Mucosa of descending colon (tissue), 3 donors: ENCODE results near the gene SEPTIN6. TPM values are rescaled to one million over a fixed set of nuclear protein-coding genes. Genes with fewer than 3 reads are reported as not detected.

Experiments used
- ATAC-seq: fragments of 200-7000 bp; cut with Tn5 transposase; one replicate; pipeline ENCODE4 v1.9.1; 2020; ENCODE audit warnings: mild to moderate bottlenecking, moderate library complexity
- DNase-seq, 3 donors: peaks; one replicate each; pipeline ENCODE4 v3.0.0-alpha.2; 2020
- H3K36me3 ChIP-seq: fragments of 200-600 bp; one replicate; pipeline ENCODE4 v1.8.0; 2021; ENCODE audit warnings: low read depth, mild to moderate bottlenecking
- H3K4me1 ChIP-seq: fragments of 200-600 bp; one replicate; pipeline ENCODE4 v1.8.0; 2021; ENCODE audit warnings: low read depth, mild to moderate bottlenecking
- H3K4me3 ChIP-seq: fragments of 200-600 bp; one replicate; pipeline ENCODE4 v1.8.0; 2021; ENCODE audit warnings: mild to moderate bottlenecking
- H3K9me3 ChIP-seq: fragments of 200-600 bp; one replicate; pipeline ENCODE4 v1.8.0; 2021; ENCODE audit warnings: mild to moderate bottlenecking
- intact Hi-C, 2 donors: fragments of 100-400 bp; cut with DNase I in 1 of 2; cut with micrococcal nuclease in 1 of 2; formaldehyde crosslinking; loops; one replicate each; pipeline versions ENCODE4 v1.11.0 to v1.11.1; 2022; cut with DNase I, micrococcal nuclease
- long read RNA-seq, 2 donors: library from polyadenylated mRNA; unstranded; transcript quantifications; one replicate each; pipeline ENCODE4 v2.0.0, GENCODE V29; 2019 to 2021
- total RNA-seq, 3 donors: library from RNA; stranded (reverse); fragmentation: NEBNext Ultra II Directional in 2 of 3; extraction: Animal tissue kit (Norgen Biotek cat#: 25700) in 2 of 3; gene quantifications; one replicate each; pipeline versions ENCODE4 v1.2.1 to v1.2.4, GENCODE V29; 2021 to 2023
- TF ChIP-seq, protein P1 (sequence below): fragments of 200-600 bp; IDR thresholded peaks from one replicate; pipeline ENCODE4 v1.8.0; 2022; ENCODE audit warnings: antibody characterized with exemption, mild to moderate bottlenecking
- donor health status: DM: no; HTN: no; CAD: no; lungs with moderate emphysema.
- donor health status: DM: no; HTN: no; CAD: no.
- donor health status: DM: no; HTN: yes; CAD: no.

The SEPTIN6 gene
- 10 to 100 TPM; 10.6 to 58.1 (median 14.5) TPM for total RNA-seq
- long read RNA-seq, donor 1, full-length matches to known transcripts, result 116 of 130 reads
- long read RNA-seq, donor 1, partial matches to known transcripts, result 8 of 130 reads
- long read RNA-seq, donor 1, other reads (novel, unspliced or antisense), result 6 of 130 reads
- long read RNA-seq, donor 2, full-length matches to known transcripts, result 3 of 11 reads
- long read RNA-seq, donor 2, partial matches to known transcripts, result 5 of 11 reads
- long read RNA-seq, donor 2, other reads (novel, unspliced or antisense), result 3 of 11 reads

- peak within 1 kb of the TSS; percentile 38 for H3K4me3 ChIP-seq
- intact Hi-C loops, result no loop called here
- no peaks in the 10 kb centered on the region for H3K4me1 ChIP-seq
- ATAC-seq (peak; percentile 86), DNase-seq (peak; percentile 76 to 88 (median 80))
- H3K9me3 ChIP-seq, result no peaks in the 10 kb centered on the region
- no peaks in the 10 kb centered on the region for H3K36me3 ChIP-seq
- TF ChIP-seq, protein P1, sequence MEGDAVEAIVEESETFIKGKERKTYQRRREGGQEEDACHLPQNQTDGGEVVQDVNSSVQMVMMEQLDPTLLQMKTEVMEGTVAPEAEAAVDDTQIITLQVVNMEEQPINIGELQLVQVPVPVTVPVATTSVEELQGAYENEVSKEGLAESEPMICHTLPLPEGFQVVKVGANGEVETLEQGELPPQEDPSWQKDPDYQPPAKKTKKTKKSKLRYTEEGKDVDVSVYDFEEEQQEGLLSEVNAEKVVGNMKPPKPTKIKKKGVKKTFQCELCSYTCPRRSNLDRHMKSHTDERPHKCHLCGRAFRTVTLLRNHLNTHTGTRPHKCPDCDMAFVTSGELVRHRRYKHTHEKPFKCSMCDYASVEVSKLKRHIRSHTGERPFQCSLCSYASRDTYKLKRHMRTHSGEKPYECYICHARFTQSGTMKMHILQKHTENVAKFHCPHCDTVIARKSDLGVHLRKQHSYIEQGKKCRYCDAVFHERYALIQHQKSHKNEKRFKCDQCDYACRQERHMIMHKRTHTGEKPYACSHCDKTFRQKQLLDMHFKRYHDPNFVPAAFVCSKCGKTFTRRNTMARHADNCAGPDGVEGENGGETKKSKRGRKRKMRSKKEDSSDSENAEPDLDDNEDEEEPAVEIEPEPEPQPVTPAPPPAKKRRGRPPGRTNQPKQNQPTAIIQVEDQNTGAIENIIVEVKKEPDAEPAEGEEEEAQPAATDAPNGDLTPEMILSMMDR, result no peak
Measured at GRCh38 chrX:119693040-119693995, at the start of gene SEPTIN6. SEPTIN6 (minus strand) TSS chrX:119693168; CDS start chrX:119693105, 63 bp downstream.

GRCh38 chrX:119738742-119739141, 45.8 kb upstream of the SEPTIN6 start:
- intact Hi-C loops, result no loop called here
- no peak for DNase-seq
- H3K36me3 ChIP-seq, result no peaks in the 10 kb centered on the region
- H3K9me3 ChIP-seq, result no peaks in the 10 kb centered on the region
- H3K4me3 ChIP-seq, result no peak overlapping the region
- no peaks in the 10 kb centered on the region for H3K4me1 ChIP-seq
- TF ChIP-seq, protein P1, result no peak
- ATAC-seq, result no peak

DNA sequence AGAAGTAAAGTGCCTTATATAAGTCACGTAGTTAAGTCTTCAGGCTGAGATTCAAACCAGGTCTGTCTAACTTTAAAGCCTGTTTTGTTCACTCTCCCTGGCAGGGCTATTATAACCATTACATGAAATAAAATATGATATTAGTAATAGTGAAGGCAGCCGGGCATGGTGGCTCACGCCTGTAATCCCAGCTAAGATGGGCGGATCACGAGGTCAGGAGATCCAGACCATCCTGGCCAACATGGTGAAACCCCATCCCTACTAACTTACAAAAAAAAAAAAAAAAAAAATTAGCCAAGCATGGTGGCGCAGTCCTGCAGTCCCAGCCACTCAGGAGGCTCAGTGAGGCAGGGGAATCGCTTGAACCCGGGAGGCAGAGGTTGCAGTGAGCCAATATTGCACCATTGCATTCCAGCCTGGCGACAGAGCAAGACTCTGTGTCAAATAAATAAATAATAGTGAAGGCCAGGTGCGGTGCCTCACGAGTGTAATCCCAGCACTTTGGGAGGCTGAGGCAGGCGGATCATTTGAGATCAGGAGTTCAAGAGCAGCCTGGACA, 43.3 kb upstream of the SEPTIN6 start:
- H3K4me3 ChIP-seq, result no peak overlapping the region
- no peaks in the 10 kb centered on the region for H3K4me1 ChIP-seq
- ATAC-seq (no peak), DNase-seq (no peak)
- TF ChIP-seq, protein P1, result no peak
- H3K36me3 ChIP-seq, result no peaks in the 10 kb centered on the region
- intact Hi-C loops, result no loop called here
- H3K9me3 ChIP-seq, result no peaks in the 10 kb centered on the region

DNA sequence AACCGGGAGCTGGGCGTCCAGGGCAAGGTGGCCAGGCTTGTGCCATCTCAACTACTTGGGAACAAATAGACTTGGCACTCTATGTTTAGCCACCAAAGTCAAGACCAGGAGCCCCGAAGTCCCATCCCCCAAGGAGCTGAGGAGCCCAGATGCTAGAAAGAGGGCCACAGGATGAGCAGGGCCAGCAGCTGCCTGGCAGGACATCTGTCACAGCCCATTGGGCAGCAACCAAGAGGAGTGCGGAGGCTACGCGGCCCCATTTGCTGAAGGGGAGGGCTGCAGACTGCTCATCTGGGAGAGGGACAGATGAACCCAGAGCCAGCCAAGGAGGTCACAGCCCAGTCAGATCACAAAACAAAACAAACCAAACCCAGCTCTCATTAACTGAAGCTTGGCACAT, 42.5 kb upstream of the SEPTIN6 start:
- Histone ChIP-seq H3K36me3 (no peaks in the 10 kb centered on the region), H3K4me3 (no peak overlapping the region), H3K9me3 (no peaks in the 10 kb centered on the region), H3K4me1 (no peaks in the 10 kb centered on the region)
- intact Hi-C loops, result no loop called here
- TF ChIP-seq, protein P1, result no peak
- ATAC-seq, result no peak
- DNase-seq, result no peak

DNA sequence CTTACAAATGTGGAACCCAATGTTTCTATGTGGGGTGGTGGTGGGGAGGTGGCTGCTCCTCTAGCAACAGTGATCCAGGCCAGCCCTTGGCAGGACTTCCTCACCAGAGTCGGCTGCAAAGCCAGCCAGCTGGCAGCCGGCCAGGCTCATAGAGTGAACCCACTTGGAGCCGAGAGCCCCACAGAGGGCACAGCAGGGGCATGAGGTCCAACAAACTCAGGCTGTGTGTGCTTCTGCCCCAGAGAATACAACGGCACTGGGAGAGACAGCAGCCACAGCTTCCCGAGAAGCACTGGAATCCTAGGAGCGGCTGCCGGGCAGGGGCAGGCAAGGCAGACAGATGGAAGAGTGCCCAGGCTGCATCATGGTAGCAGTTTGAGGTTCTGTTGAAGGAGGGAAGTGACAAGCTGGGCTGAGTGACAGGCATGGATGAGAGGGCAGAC, 42.0 kb upstream of the SEPTIN6 start:
- DNase-seq, result peak in 1 of 3 donors; percentile 25
- Histone ChIP-seq H3K9me3 (no peaks in the 10 kb centered on the region), H3K4me3 (no peak overlapping the region), H3K4me1 (no peaks in the 10 kb centered on the region), H3K36me3 (no peaks in the 10 kb centered on the region)
- TF ChIP-seq, protein P1, result no peak
- no peak for ATAC-seq
- intact Hi-C loops, result no loop called here
